LNCaP clone FGC (cell line): Measurements from ENCODE around the gene EIF5AL1.

ENCODE experiments used
- DNase-seq: peaks from one replicate; pipeline ENCODE4 v3.0.0-alpha.2; 2011; ENCODE audit warnings: low read depth
- H3K4me3 ChIP-seq: 2 replicates; pipeline ENCODE4 v1.5.1; 2011; ENCODE audit warnings: mild to moderate bottlenecking, low read depth, low read length, control low read depth
- TF ChIP-seq, protein P1 (sequence below): IDR thresholded peaks from 2 replicates; pipeline ENCODE4 v1.5.1; 2012; ENCODE audit warnings: mild to moderate bottlenecking; ENCODE audit not compliant: control insufficient read depth, insufficient read depth; ENCODE audit errors: extremely low read depth

EIF5AL1 gene

DNA sequence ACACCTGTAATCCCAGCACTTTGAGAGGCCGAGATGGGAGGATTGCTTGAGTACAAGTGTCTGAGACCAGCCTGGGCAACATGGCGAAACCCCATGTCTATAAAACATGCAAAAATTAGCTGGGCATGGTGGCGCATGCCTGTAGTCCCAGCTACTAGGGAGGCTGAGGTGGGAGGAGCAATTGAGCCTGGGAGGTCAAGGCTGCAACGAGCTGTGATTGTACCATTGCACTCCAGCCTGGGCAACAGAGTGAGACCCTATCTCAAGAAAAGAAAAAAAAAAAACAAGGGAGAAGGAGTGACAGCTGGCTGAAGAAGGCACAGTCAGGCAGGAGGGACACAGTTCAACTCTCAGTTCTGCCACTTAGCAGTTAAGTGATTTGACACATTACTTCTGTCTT, 40.6 kb upstream of the EIF5AL1 start:
- TF ChIP-seq, protein P1, sequence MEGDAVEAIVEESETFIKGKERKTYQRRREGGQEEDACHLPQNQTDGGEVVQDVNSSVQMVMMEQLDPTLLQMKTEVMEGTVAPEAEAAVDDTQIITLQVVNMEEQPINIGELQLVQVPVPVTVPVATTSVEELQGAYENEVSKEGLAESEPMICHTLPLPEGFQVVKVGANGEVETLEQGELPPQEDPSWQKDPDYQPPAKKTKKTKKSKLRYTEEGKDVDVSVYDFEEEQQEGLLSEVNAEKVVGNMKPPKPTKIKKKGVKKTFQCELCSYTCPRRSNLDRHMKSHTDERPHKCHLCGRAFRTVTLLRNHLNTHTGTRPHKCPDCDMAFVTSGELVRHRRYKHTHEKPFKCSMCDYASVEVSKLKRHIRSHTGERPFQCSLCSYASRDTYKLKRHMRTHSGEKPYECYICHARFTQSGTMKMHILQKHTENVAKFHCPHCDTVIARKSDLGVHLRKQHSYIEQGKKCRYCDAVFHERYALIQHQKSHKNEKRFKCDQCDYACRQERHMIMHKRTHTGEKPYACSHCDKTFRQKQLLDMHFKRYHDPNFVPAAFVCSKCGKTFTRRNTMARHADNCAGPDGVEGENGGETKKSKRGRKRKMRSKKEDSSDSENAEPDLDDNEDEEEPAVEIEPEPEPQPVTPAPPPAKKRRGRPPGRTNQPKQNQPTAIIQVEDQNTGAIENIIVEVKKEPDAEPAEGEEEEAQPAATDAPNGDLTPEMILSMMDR: no peak
- H3K4me3 ChIP-seq: no peak overlapping the region
- DNase-seq: no peak

DNA sequence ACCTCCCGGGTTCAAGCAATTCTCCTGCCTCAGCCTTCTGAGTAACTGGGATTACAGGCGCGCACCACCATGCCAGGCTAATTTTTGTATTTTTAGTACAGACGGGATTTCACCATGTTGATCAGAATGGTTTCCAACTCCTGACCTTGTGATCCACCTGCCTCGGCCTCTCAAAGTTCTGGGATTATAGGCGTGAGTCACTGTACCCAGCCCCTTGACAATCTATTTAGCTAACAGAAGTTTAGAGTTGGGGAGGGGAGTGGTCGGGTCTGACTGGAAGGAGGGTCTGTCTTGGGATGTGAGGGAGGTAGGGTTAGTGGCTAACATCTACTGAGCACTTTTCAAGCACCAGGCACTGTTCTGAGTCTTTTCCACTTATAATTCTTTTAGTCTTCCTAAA, 39.9 kb upstream of the EIF5AL1 start:
- TF ChIP-seq, protein P1: no peak
- no peak for DNase-seq
- H3K4me3 ChIP-seq: no peak overlapping the region

DNA sequence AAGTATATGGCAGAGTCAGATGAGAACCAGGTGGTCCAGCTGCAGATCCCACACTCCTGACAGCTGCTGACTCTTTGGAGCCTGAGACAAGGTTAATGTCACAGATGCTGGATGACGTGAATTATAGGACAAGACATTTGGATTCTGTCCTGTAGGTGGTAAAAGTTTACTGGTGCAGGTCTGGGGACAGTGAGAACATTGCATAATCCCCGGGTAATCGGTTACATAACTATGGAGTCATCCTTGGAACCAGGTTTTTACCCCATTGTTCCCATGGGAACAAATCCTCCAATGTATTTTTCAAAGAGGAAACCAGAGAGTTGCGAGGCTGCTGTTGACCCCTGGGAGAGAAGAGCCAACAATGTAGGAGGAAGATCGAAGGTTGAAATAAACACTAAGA, 39.4 kb upstream of the EIF5AL1 start:
- H3K4me3 ChIP-seq: no peak overlapping the region
- TF ChIP-seq, protein P1: no peak
- DNase-seq: no peak

DNA sequence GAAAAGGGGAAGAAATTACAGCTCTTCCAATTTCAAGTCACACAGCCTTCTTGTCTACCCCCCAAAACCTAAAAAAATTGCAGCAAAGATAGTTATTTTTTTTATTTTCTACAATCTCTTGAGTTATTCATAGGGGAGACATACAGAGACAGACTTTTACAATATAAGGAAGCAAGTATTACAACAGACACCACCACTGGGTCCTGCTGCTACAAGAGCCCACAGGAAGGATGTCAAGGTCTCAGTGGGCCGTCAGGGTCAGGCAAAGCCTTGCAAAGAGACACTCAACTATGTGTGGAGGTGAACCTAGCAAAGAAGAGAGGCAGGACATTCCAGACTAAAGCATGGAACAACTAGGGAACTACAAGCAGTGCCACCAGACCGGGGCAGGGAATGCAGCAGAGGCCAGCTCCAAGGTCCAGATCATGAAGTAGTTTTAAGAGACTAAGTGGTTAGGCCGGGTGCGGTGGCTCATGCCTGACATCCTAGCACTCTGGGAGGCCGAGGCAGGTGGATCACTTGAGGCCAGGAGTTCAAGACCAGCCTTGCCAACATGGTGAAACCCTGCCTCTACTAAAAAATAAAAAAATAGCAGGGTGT, 38.7 kb upstream of the EIF5AL1 start:
- no peak overlapping the region for H3K4me3 ChIP-seq
- TF ChIP-seq, protein P1: no peak
- no peak for DNase-seq

DNA sequence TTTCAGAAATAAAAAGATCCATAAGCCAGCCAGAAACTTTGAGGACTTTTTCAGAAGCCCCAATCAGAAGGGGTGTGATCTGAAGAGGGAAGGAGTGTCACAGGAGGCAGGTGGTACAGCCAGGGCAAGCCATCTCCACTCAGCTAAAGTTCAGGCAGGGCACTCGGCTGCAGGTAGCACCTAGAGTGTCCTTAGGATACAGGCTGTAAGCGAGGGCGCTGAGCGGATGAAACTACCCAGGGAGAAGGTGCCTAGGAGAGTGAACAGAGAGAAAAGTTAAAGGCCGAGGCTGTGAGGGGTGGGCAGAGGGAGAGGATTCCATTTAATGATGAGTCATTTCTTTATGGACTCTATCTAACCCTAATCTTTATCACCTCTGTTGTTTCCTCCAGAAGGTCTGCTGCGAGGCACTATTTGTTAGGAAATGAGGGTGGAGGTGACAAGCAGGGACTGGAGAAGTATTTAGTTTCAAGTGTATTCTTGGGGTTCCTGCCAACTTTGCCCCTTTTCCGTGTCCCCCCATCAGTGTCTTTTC, 37.1 kb upstream of the EIF5AL1 start:
- TF ChIP-seq, protein P1: no peak
- no peak overlapping the region for H3K4me3 ChIP-seq
- no peak for DNase-seq

DNA sequence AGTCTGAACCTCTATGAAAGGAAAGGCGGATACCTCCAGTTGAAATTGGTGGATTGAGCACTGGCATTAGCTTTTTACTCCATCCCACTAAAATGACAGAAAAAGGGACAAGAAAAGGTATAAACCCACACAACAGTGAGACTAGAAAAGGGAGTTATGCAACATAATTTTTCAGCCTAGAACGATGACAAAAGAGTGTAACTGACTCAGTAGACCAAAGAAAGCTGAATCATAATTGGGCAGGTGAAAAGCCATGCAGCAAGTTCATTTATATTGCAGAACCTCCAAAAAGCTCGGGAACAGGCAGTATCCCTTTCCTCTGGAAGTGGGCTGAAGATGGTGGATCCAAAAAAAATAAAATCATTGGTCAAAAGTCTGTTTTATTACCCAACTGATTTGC, 36.5 kb upstream of the EIF5AL1 start:
- DNase-seq: no peak
- TF ChIP-seq, protein P1: no peak
- no peak overlapping the region for H3K4me3 ChIP-seq

DNA sequence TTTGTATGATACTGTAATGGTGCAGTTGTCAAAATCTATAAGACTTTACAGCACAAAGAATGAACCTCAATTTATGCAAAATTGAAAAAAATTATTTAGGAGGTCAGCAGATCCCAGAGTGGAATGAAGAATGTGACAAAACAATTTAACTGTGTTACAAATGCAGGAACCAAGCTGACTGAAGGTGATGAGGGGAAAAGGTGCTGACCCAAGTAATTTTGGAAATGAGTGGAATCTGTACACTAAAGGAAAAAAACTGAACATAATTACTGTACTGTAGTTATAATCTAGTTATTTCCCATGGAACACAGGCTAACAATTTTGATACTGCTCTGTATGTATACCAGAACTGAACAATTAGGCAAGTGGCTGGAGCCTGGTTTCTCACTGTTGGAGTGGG, 35.7 kb upstream of the EIF5AL1 start:
- no peak overlapping the region for H3K4me3 ChIP-seq
- DNase-seq: no peak
- TF ChIP-seq, protein P1: no peak
